HepG2 (cell line): ENCODE measurements around the gene CNNM2. TPM values are rescaled to one million over a fixed set of nuclear protein-coding genes. Genes with fewer than 3 reads are reported as not detected.
A peak's percentile ranks its signal among the peaks of the same experiment; 100 is the strongest.

Experiments used
- CBFB ChIP-seq: sonication (generic); formaldehyde crosslinking; IDR thresholded peaks from 2 replicates; pipeline ENCODE4 v1.4.0; 2020; ENCODE audit warnings: missing genetic modification reagents
- ONECUT2 ChIP-seq: sonication (generic); formaldehyde crosslinking; IDR thresholded peaks from 2 replicates; pipeline ENCODE4 v1.4.0; 2020; ENCODE audit warnings: missing genetic modification reagents
- SIN3B ChIP-seq: fragments of 150-350 bp; IDR thresholded peaks from 2 replicates; pipeline ENCODE4 v1.6.1; 2014; ENCODE audit warnings: low read length
- SOX6 ChIP-seq, 2 experiments: fragments of 450-650 bp in 1 of 2; sonication (generic) in 1 of 2; formaldehyde crosslinking in 1 of 2; IDR thresholded peaks; 2 replicates each; pipeline versions ENCODE4 v1.4.0 to v1.6.1; 2017 to 2020; ENCODE audit warnings: antibody characterized with exemption in 1 of 2, mild to moderate bottlenecking in 1 of 2, missing genetic modification reagents in 1 of 2
- SP1 ChIP-seq, 2 experiments: fragments of 450-650 bp in 1 of 2; sonication (generic) in 1 of 2; formaldehyde crosslinking in 1 of 2; IDR thresholded peaks; 2 replicates each; pipeline versions ENCODE4 v1.4.0 to v1.6.1; 2016 to 2020; ENCODE audit warnings: missing genetic modification reagents in 1 of 2
- ZBTB21 ChIP-seq: sonication (generic); formaldehyde crosslinking; IDR thresholded peaks from 2 replicates; pipeline ENCODE4 v1.4.0; 2020; ENCODE audit warnings: missing genetic modification reagents
- ZNF12 ChIP-seq: sonication (generic); formaldehyde crosslinking; IDR thresholded peaks from 2 replicates; pipeline ENCODE4 v1.5.0; 2020; ENCODE audit warnings: missing genetic modification reagents
- ZNF234 ChIP-seq: sonication (generic); formaldehyde crosslinking; conservative IDR thresholded peaks from 2 replicates; pipeline ENCODE4 v1.5.1; 2020; ENCODE audit warnings: mild to moderate bottlenecking, missing genetic modification reagents
- ZNF441 ChIP-seq: sonication (generic); formaldehyde crosslinking; IDR thresholded peaks from 2 replicates; pipeline ENCODE4 v1.7.0; 2021; ENCODE audit warnings: missing genetic modification reagents, borderline replicate concordance
- ZNF703 ChIP-seq: sonication (generic); formaldehyde crosslinking; IDR thresholded peaks from 2 replicates; pipeline ENCODE4 v1.5.1; 2020; ENCODE audit warnings: missing genetic modification reagents, mild to moderate bottlenecking, moderate library complexity, borderline replicate concordance
- ZNF781 ChIP-seq: sonication (generic); formaldehyde crosslinking; IDR thresholded peaks from 2 replicates; pipeline ENCODE4 v1.5.1; 2020; ENCODE audit warnings: borderline replicate concordance, mild to moderate bottlenecking, missing genetic modification reagents; ENCODE audit errors: not compliant biosample characterization
- ZNF816 ChIP-seq: sonication (generic); formaldehyde crosslinking; IDR thresholded peaks from 2 replicates; pipeline ENCODE4 v1.8.0; 2022; ENCODE audit warnings: missing genetic modification reagents, mild to moderate bottlenecking, borderline replicate concordance
- polyA plus RNA-seq, 8 experiments: library from polyadenylated mRNA; depleted of rRNA in 3 of 8; stranded (reverse) in 7 of 8; unstranded in 1 of 8; fragments of >200 nt; fragmentation: Illumina TruSeq in 4 of 8; extraction: Trizol in 4 of 8; gene quantifications; 2 replicates each; pipeline versions ENCODE4 v1.2.1 to v1.2.3, GENCODE V29; 2011 to 2016; ENCODE audit warnings: low read depth in 4 of 8, missing spikeins in 1 of 8, mixed read lengths in 1 of 8; ENCODE audit not compliant: insufficient read depth in 1 of 8
- total RNA-seq, 5 experiments: library from RNA; depleted of rRNA; stranded (reverse); fragments of >200 nt; fragmentation: Illumina TruSeq; extraction: Trizol; gene quantifications; 2 replicates each; pipeline ENCODE4 v1.2.3, GENCODE V29; 2016; ENCODE audit warnings: low read depth in 1 of 5
- TF ChIP-seq, protein P1 (sequence below): sonication (generic); formaldehyde crosslinking; IDR thresholded peaks from 2 replicates; pipeline ENCODE4 v1.5.0; 2020; ENCODE audit warnings: missing genetic modification reagents
- TF ChIP-seq, protein P2 (sequence below): sonication (generic); formaldehyde crosslinking; IDR thresholded peaks from 2 replicates; pipeline ENCODE4 v1.9.0; 2021; ENCODE audit warnings: missing genetic modification reagents, mild to moderate bottlenecking, borderline replicate concordance
- TF ChIP-seq, protein P3 (sequence below): sonication (generic); formaldehyde crosslinking; IDR thresholded peaks from 2 replicates; pipeline ENCODE4 v1.4.0; 2020; ENCODE audit warnings: mild to moderate bottlenecking, missing genetic modification reagents
- TF ChIP-seq, protein P4 (sequence below): sonication (generic); formaldehyde crosslinking; IDR thresholded peaks from 2 replicates; pipeline ENCODE4 v1.5.0; 2020; ENCODE audit warnings: mild to moderate bottlenecking, missing genetic modification reagents, borderline replicate concordance

CNNM2 gene
- total and polyA plus RNA-seq, 2 of the 13 experiments (the other 11 are each of a cell fraction or from before 2014, with no cell fraction given), result 7.1 to 9.0 TPM

DNA sequence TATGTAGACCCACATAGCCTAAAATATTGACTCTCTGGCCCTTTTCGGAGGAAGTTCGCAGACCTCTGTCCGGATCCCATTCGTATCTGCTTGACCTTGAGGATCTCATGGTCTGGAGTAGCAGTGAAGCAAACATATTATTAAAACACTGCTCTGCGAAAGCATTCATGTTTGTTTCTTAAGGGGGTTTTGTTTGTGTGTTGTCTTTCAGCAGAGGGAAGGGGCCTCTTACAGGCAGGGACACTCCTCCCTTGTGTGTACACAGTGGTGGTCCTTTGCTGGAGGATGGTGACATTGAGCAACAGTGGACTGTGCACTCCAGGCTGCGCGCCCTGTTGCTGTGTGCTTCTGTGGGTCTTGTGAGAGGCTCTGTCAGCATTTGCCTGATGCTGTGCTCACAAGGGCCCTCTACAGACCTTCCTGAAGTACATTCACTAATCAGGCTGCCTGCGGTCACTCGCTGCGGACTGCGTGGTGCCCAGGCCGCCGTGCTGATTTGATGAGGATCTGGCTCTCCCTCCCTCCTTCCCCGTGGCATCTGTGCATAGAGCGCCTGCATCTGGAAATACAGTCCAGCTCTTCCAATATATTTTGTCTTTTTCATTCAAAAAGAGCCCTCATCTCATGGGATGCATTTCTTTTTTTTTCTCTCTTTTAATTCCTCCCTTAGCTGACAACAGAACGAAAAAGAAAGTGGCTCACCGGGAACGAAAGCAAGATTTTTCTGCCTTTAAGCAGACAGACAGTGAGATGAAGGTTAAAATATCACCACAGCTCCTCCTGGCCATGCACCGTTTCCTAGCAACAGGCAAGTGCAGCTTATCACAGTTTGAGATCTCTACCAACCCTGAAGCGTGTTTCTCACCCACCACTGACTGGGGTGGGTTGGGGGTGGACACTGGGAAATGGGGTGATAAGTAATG is 135.8 kb downstream of the CNNM2 start (continued):
- TF ChIP-seq, protein P1, sequence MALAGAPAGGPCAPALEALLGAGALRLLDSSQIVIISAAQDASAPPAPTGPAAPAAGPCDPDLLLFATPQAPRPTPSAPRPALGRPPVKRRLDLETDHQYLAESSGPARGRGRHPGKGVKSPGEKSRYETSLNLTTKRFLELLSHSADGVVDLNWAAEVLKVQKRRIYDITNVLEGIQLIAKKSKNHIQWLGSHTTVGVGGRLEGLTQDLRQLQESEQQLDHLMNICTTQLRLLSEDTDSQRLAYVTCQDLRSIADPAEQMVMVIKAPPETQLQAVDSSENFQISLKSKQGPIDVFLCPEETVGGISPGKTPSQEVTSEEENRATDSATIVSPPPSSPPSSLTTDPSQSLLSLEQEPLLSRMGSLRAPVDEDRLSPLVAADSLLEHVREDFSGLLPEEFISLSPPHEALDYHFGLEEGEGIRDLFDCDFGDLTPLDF (CRISPR knock-in tag), result peak; percentile 85; the same call in 1 of the 2 replicates
- no peak for TF ChIP-seq ZNF441 (CRISPR knock-in tag)
- TF ChIP-seq, protein P2, sequence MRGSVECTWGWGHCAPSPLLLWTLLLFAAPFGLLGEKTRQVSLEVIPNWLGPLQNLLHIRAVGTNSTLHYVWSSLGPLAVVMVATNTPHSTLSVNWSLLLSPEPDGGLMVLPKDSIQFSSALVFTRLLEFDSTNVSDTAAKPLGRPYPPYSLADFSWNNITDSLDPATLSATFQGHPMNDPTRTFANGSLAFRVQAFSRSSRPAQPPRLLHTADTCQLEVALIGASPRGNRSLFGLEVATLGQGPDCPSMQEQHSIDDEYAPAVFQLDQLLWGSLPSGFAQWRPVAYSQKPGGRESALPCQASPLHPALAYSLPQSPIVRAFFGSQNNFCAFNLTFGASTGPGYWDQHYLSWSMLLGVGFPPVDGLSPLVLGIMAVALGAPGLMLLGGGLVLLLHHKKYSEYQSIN (CRISPR knock-in tag), result no peak
- TF ChIP-seq ONECUT2 (CRISPR knock-in tag), result peak; percentile 46; the same call in 1 of the 2 replicates
- TF ChIP-seq, protein P3, sequence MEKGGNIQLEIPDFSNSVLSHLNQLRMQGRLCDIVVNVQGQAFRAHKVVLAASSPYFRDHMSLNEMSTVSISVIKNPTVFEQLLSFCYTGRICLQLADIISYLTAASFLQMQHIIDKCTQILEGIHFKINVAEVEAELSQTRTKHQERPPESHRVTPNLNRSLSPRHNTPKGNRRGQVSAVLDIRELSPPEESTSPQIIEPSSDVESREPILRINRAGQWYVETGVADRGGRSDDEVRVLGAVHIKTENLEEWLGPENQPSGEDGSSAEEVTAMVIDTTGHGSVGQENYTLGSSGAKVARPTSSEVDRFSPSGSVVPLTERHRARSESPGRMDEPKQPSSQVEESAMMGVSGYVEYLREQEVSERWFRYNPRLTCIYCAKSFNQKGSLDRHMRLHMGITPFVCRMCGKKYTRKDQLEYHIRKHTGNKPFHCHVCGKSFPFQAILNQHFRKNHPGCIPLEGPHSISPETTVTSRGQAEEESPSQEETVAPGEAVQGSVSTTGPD (CRISPR knock-in tag), result no peak
- no peak for TF ChIP-seq SOX6 (IDR thresholded peaks at IDR 0.05)
- TF ChIP-seq SOX6 (CRISPR knock-in tag; IDR thresholded peaks at IDR 0.05), result peak; percentile 96
- TF ChIP-seq ZBTB21 (CRISPR knock-in tag), result no peak
- no peak for TF ChIP-seq ZNF703 (CRISPR knock-in tag)
- TF ChIP-seq, protein P4, sequence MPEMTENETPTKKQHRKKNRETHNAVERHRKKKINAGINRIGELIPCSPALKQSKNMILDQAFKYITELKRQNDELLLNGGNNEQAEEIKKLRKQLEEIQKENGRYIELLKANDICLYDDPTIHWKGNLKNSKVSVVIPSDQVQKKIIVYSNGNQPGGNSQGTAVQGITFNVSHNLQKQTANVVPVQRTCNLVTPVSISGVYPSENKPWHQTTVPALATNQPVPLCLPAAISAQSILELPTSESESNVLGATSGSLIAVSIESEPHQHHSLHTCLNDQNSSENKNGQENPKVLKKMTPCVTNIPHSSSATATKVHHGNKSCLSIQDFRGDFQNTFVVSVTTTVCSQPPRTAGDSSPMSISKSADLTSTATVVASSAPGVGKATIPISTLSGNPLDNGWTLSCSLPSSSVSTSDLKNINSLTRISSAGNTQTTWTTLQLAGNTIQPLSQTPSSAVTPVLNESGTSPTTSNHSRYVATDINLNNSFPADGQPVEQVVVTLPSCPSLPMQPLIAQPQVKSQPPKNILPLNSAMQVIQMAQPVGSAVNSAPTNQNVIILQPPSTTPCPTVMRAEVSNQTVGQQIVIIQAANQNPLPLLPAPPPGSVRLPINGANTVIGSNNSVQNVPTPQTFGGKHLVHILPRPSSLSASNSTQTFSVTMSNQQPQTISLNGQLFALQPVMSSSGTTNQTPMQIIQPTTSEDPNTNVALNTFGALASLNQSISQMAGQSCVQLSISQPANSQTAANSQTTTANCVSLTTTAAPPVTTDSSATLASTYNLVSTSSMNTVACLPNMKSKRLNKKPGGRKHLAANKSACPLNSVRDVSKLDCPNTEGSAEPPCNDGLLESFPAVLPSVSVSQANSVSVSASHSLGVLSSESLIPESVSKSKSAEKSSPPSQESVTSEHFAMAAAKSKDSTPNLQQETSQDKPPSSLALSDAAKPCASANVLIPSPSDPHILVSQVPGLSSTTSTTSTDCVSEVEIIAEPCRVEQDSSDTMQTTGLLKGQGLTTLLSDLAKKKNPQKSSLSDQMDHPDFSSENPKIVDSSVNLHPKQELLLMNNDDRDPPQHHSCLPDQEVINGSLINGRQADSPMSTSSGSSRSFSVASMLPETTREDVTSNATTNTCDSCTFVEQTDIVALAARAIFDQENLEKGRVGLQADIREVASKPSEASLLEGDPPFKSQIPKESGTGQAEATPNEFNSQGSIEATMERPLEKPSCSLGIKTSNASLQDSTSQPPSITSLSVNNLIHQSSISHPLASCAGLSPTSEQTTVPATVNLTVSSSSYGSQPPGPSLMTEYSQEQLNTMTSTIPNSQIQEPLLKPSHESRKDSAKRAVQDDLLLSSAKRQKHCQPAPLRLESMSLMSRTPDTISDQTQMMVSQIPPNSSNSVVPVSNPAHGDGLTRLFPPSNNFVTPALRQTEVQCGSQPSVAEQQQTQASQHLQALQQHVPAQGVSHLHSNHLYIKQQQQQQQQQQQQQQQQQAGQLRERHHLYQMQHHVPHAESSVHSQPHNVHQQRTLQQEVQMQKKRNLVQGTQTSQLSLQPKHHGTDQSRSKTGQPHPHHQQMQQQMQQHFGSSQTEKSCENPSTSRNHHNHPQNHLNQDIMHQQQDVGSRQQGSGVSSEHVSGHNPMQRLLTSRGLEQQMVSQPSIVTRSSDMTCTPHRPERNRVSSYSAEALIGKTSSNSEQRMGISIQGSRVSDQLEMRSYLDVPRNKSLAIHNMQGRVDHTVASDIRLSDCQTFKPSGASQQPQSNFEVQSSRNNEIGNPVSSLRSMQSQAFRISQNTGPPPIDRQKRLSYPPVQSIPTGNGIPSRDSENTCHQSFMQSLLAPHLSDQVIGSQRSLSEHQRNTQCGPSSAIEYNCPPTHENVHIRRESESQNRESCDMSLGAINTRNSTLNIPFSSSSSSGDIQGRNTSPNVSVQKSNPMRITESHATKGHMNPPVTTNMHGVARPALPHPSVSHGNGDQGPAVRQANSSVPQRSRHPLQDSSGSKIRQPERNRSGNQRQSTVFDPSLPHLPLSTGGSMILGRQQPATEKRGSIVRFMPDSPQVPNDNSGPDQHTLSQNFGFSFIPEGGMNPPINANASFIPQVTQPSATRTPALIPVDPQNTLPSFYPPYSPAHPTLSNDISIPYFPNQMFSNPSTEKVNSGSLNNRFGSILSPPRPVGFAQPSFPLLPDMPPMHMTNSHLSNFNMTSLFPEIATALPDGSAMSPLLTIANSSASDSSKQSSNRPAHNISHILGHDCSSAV (CRISPR knock-in tag), result no peak
- TF ChIP-seq SIN3B, result 0 out of 2 replicates have a peak, but pooled peaks have one; percentile 45
- no peak for TF ChIP-seq ZNF234 (CRISPR knock-in tag)
- TF ChIP-seq ZNF816 (CRISPR knock-in tag), result no peak
- TF ChIP-seq SP1 (IDR thresholded peaks at IDR 0.05), result no peak
- peak; percentile 59 for TF ChIP-seq SP1 (CRISPR knock-in tag; IDR thresholded peaks at IDR 0.05)
- TF ChIP-seq CBFB, result peak; percentile 94
- peak; percentile 84 for TF ChIP-seq ZNF12 (CRISPR knock-in tag)
- peak; percentile 56 for TF ChIP-seq ZNF781 (CRISPR knock-in tag)
